ENCODE data around the gene FBXL7.

GRCh38 chr5:15627109-15627508 lies 127.1 kb downstream of the FBXL7 start:
- TF ChIP-seq POLR2A (IDR thresholded peaks at IDR 0.05) (no peak), CTCF (IDR thresholded peaks at IDR 0.05) (no peak)
